HCT116 (cell line): Measurements from ENCODE around the gene PXMP4. TPM values are rescaled to one million over a fixed set of nuclear protein-coding genes. Genes with fewer than 3 reads are reported as not detected.

Experiments
- ATAC-seq: fragments of 200-7000 bp; cut with Tn5 transposase; 2 replicates; pipeline ENCODE4 v1.9.1; 2020; ENCODE audit warnings: mild to moderate bottlenecking, moderate library complexity
- BruUV-seq: library from RNA; stranded (reverse); fragments of 400-500 nt; replicated peaks from 2 replicates; lab custom pipeline; 2021; lab: Mats Ljungman, UMichigan
- CTCF ChIA-PET: fragments of 300-600 bp; sonication (Branson Sonifier 250); formaldehyde crosslinking; loops from one replicate; lab custom pipeline; 2021; ENCODE audit warnings: antibody characterized with exemption; lab: Charles Lee
- POLR2A ChIA-PET: fragments of 300-600, 350-600 bp; sonication (Branson Sonifier 250); formaldehyde crosslinking; loops from one replicate; lab custom pipeline; 2021; ENCODE audit warnings: antibody characterized with exemption; lab: Charles Lee
- RAD21 ChIA-PET, 2 experiments: fragments of 300-600 bp; sonication (Branson Sonifier 250); formaldehyde crosslinking; loops; one replicate each; lab custom pipeline; 2023; ENCODE audit warnings: low total read pairs in 2 of 2; ENCODE audit not compliant: uncharacterized antibody in 2 of 2, unreplicated experiment in 2 of 2, low non-redundant PET in 1 of 2; lab: Charles Lee
- DNase-seq: peaks from one replicate; pipeline ENCODE4 v3.0.0-alpha.2; 2010; ENCODE audit warnings: low read depth, low spot score
- H2AFZ ChIP-seq: fragments of 200-600 bp; shearing (Covaris generic), sonication (generic); 2 replicates; pipeline ENCODE4 v1.6.1; 2017; ENCODE audit warnings: low read depth, mixed run types, mixed read lengths, antibody characterized with exemption, low read length; ENCODE audit not compliant: poor library complexity, severe bottlenecking
- H3K27ac ChIP-seq: 2 replicates; pipeline ENCODE4 v1.5.1; 2012; ENCODE audit warnings: low read depth, low read length
- H3K27me3 ChIP-seq: fragments of 200-600 bp; sonication (generic); 2 replicates; pipeline ENCODE4 v1.6.1; 2016; ENCODE audit warnings: mixed run types, low read length, mixed read lengths; ENCODE audit not compliant: insufficient read depth
- H3K36me3 ChIP-seq, 2 experiments: fragments of 200-500 bp in 1 of 2; fragments of 200-600 bp in 1 of 2; sonication (Bioruptor generic) in 1 of 2; sonication (generic) in 1 of 2; 2 replicates each; pipeline versions ENCODE4 v1.5.1 to v1.6.1; 2014 to 2016; ENCODE audit warnings: low read length in 2 of 2, inconsistent platforms in 1 of 2, mixed read lengths in 1 of 2, mixed run types in 1 of 2; ENCODE audit not compliant: insufficient read depth in 2 of 2, control insufficient read depth in 1 of 2
- H3K4me1 ChIP-seq, 2 experiments: fragments of 200-600 bp in 1 of 2; sonication (generic) in 1 of 2; 2 replicates each; pipeline versions ENCODE4 v1.5.1 to v1.6.1; 2012 to 2017; ENCODE audit warnings: low read length in 2 of 2, inconsistent platforms in 1 of 2, mild to moderate bottlenecking in 1 of 2, mixed read lengths in 1 of 2, mixed run types in 1 of 2, moderate library complexity in 1 of 2; ENCODE audit not compliant: insufficient read depth in 2 of 2, control insufficient read depth in 1 of 2
- H3K4me2 ChIP-seq: fragments of 200-600 bp; sonication (generic); 2 replicates; pipeline ENCODE4 v1.6.1; 2017; ENCODE audit warnings: mixed run types, low read length, mixed read lengths
- H3K4me3 ChIP-seq, 2 experiments: fragments of 200-600 bp in 1 of 2; sonication (generic) in 1 of 2; replicated peaks in 1 of 2; 2 replicates each; pipeline ENCODE4 v1.5.1; 2011 to 2016; ENCODE audit warnings: low read length in 2 of 2, control low read depth in 1 of 2, low read depth in 1 of 2, mild to moderate bottlenecking in 1 of 2, mixed read lengths in 1 of 2, mixed run types in 1 of 2
- H3K79me2 ChIP-seq: fragments of 200-600 bp; sonication (generic); 2 replicates; pipeline ENCODE4 v1.6.1; 2017; ENCODE audit warnings: mild to moderate bottlenecking, mixed run types, low read length, moderate library complexity, mixed read lengths; ENCODE audit not compliant: insufficient read depth
- H3K9ac ChIP-seq: fragments of 200-600 bp; sonication (generic); 2 replicates; pipeline ENCODE4 v1.6.1; 2016; ENCODE audit warnings: low read length, mixed read lengths
- H3K9me2 ChIP-seq: fragments of 200-600 bp; sonication (generic), shearing (Covaris generic); 2 replicates; pipeline ENCODE4 v1.6.1; 2017; ENCODE audit warnings: mixed run types, mild to moderate bottlenecking, moderate library complexity; ENCODE audit not compliant: insufficient read depth
- H3K9me3 ChIP-seq, 2 experiments: fragments of 200-500 bp in 1 of 2; fragments of 200-600 bp in 1 of 2; sonication (Bioruptor generic) in 1 of 2; sonication (generic) in 1 of 2; 2 replicates each; pipeline ENCODE4 v1.6.1; 2014 to 2017; ENCODE audit warnings: low read length in 2 of 2, mixed read lengths in 2 of 2, inconsistent platforms in 1 of 2, low read depth in 1 of 2, mild to moderate bottlenecking in 1 of 2, mixed run types in 1 of 2, moderate library complexity in 1 of 2; ENCODE audit not compliant: control insufficient read depth in 1 of 2, insufficient read depth in 1 of 2
- H4K20me1 ChIP-seq: fragments of 200-600 bp; sonication (generic), shearing (Covaris generic); 2 replicates; pipeline ENCODE4 v1.6.1; 2017; ENCODE audit warnings: mixed run types, mild to moderate bottlenecking, moderate library complexity; ENCODE audit not compliant: insufficient read depth
- CBX3 ChIP-seq: IDR thresholded peaks from 2 replicates; pipeline ENCODE4 v1.6.1; 2012; ENCODE audit warnings: low read depth
- CEBPB ChIP-seq: IDR thresholded peaks from 2 replicates; pipeline ENCODE4 v1.6.1; 2012; ENCODE audit warnings: low read depth
- ELF1 ChIP-seq: IDR thresholded peaks from 2 replicates; pipeline ENCODE4 v1.6.1; 2012; ENCODE audit warnings: low read depth, borderline replicate concordance
- EZH2 ChIP-seq: fragments of 200-600 bp; sonication (generic); IDR thresholded peaks from 2 replicates; pipeline ENCODE4 v1.6.1; 2017; ENCODE audit warnings: antibody characterized with exemption, mixed run types
- EZH2phosphoT487 ChIP-seq: fragments of 200-600 bp; IDR thresholded peaks from 2 replicates; pipeline ENCODE4 v1.6.1; 2018; ENCODE audit warnings: antibody characterized with exemption, borderline replicate concordance
- FOSL1 ChIP-seq: IDR thresholded peaks from 2 replicates; pipeline ENCODE4 v1.6.1; 2012; ENCODE audit warnings: low read depth
- MAX ChIP-seq: IDR thresholded peaks from 2 replicates; pipeline ENCODE4 v1.6.1; 2012
- POLR2A ChIP-seq: IDR thresholded peaks from 2 replicates; pipeline ENCODE4 v1.7.0; 2011; ENCODE audit warnings: borderline replicate concordance; ENCODE audit not compliant: insufficient read depth, insufficient read length; ENCODE audit errors: extremely low read depth
- POLR2AphosphoS5 ChIP-seq: IDR thresholded peaks from 2 replicates; pipeline ENCODE4 v1.6.1; 2011; ENCODE audit warnings: mild to moderate bottlenecking, low read depth, low read length, moderate library complexity
- SIN3A ChIP-seq: IDR thresholded peaks from 2 replicates; pipeline ENCODE4 v1.6.1; 2012; ENCODE audit warnings: low read depth
- SRF ChIP-seq: IDR thresholded peaks from 2 replicates; pipeline ENCODE4 v1.6.1; 2012; ENCODE audit warnings: low read depth
- TCF7L2 ChIP-seq: IDR thresholded peaks from 2 replicates; pipeline ENCODE4 v1.7.0; 2011; ENCODE audit warnings: borderline replicate concordance, inconsistent platforms; ENCODE audit not compliant: insufficient read depth, insufficient read length; ENCODE audit errors: extremely low read depth
- YY1 ChIP-seq: IDR thresholded peaks from 2 replicates; pipeline ENCODE4 v1.6.1; 2011; ENCODE audit warnings: low read length, low read depth, moderate library complexity, mild to moderate bottlenecking; ENCODE audit not compliant: insufficient replicate concordance; ENCODE audit errors: extremely low read depth
- ZFX ChIP-seq: fragments of 450-650 bp; IDR thresholded peaks from 2 replicates; pipeline ENCODE4 v1.6.1; 2017
- ZNF274 ChIP-seq: fragments of 200-500 bp; sonication (Bioruptor generic); IDR thresholded peaks from 2 replicates; pipeline ENCODE4 v1.6.1; 2014; ENCODE audit warnings: mild to moderate bottlenecking, low read depth, low read length, inconsistent platforms
- intact Hi-C: fragments of 100-400 bp; cut with micrococcal nuclease; formaldehyde crosslinking; loops from 2 replicates; pipeline ENCODE4 v1.10.0; 2022
- total RNA-seq: library from RNA; stranded (reverse); gene quantifications from one replicate; pipeline ENCODE4 v1.2.1, GENCODE V29; 2021; ENCODE audit not compliant: unreplicated experiment
- TF ChIP-seq, protein P1 (sequence below): IDR thresholded peaks from 2 replicates; pipeline ENCODE4 v1.6.1; 2011; ENCODE audit warnings: mild to moderate bottlenecking, low read length, moderate library complexity; ENCODE audit not compliant: insufficient replicate concordance; ENCODE audit errors: extremely low read depth
- TF ChIP-seq, protein P2 (sequence below): IDR thresholded peaks from 2 replicates; pipeline ENCODE4 v1.6.1; 2012
- TF ChIP-seq, protein P3 (sequence below): IDR thresholded peaks from 2 replicates; pipeline ENCODE4 v1.6.1; 2012; ENCODE audit warnings: low read depth
- TF ChIP-seq, protein P4 (sequence below), 3 experiments: fragments of 200-600 bp in 1 of 3; sonication (generic) in 1 of 3; IDR thresholded peaks in 2 of 3; conservative IDR thresholded peaks in 1 of 3; 2 replicates each; pipeline ENCODE4 v1.5.1; 2012 to 2017; ENCODE audit warnings: low read depth in 2 of 3, low read length in 2 of 3, antibody characterized with exemption in 1 of 3, borderline replicate concordance in 1 of 3, control low read depth in 1 of 3, mild to moderate bottlenecking in 1 of 3, mixed read lengths in 1 of 3, mixed run types in 1 of 3, moderate library complexity in 1 of 3; ENCODE audit not compliant: insufficient read depth in 1 of 3

PXMP4 gene
- total RNA-seq, 1 experiment from 2014 or later, result 9.6 TPM

- Histone ChIP-seq H3K36me3 (peaks cover 0 to 3% of the 10 kb centered on the region in 2 experiments; a peak in 1 of 4 replicates), H3K4me3 (no peak overlapping the region), H4K20me1 (no peaks in the 10 kb centered on the region), H3K79me2 (peaks cover 6% of the 10 kb centered on the region; the same call in 1 of the 2 replicates), H3K27ac (no peak overlapping the region), H3K9me3 (no peaks in the 10 kb centered on the region), H3K9ac (no peak overlapping the region), H2AFZ (no peak overlapping the region), H3K27me3 (no peaks in the 10 kb centered on the region), H3K4me2 (no peak overlapping the region), H3K4me1 (peaks cover 9 to 22% of the 10 kb centered on the region in 2 experiments)
- CTCF ChIA-PET, result no interaction called here
- intact Hi-C loops, result no loop called here
- DNase-seq (no peak), ATAC-seq (no peak)
- POLR2A ChIA-PET, result no interaction called here
- no TSS peak for BruUV-seq
- RAD21 ChIA-PET, result interaction anchor here in 1 of 2 experiments (0.6 kb wide), 1 partner anchor 217 kb away, joined by 5 read pairs; the partner anchor contains the start of gene SNTA1
- TF ChIP-seq MAX (no peak), POLR2A (no peak), ZNF274 (no peak), ELF1 (no peak), SIN3A (no peak), EZH2 (no peak), TCF7L2 (no peak), ZFX (no peak), POLR2AphosphoS5 (no peak), SRF (no peak), YY1 (no peak), CBX3 (no peak), FOSL1 (no peak), CEBPB (no peak), EZH2phosphoT487 (no peak)
- TF ChIP-seq, protein P1, sequence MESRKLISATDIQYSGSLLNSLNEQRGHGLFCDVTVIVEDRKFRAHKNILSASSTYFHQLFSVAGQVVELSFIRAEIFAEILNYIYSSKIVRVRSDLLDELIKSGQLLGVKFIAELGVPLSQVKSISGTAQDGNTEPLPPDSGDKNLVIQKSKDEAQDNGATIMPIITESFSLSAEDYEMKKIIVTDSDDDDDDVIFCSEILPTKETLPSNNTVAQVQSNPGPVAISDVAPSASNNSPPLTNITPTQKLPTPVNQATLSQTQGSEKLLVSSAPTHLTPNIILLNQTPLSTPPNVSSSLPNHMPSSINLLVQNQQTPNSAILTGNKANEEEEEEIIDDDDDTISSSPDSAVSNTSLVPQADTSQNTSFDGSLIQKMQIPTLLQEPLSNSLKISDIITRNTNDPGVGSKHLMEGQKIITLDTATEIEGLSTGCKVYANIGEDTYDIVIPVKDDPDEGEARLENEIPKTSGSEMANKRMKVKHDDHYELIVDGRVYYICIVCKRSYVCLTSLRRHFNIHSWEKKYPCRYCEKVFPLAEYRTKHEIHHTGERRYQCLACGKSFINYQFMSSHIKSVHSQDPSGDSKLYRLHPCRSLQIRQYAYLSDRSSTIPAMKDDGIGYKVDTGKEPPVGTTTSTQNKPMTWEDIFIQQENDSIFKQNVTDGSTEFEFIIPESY, result no peak
- TF ChIP-seq, protein P2, sequence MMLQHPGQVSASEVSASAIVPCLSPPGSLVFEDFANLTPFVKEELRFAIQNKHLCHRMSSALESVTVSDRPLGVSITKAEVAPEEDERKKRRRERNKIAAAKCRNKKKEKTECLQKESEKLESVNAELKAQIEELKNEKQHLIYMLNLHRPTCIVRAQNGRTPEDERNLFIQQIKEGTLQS, result no peak
- TF ChIP-seq, protein P3, sequence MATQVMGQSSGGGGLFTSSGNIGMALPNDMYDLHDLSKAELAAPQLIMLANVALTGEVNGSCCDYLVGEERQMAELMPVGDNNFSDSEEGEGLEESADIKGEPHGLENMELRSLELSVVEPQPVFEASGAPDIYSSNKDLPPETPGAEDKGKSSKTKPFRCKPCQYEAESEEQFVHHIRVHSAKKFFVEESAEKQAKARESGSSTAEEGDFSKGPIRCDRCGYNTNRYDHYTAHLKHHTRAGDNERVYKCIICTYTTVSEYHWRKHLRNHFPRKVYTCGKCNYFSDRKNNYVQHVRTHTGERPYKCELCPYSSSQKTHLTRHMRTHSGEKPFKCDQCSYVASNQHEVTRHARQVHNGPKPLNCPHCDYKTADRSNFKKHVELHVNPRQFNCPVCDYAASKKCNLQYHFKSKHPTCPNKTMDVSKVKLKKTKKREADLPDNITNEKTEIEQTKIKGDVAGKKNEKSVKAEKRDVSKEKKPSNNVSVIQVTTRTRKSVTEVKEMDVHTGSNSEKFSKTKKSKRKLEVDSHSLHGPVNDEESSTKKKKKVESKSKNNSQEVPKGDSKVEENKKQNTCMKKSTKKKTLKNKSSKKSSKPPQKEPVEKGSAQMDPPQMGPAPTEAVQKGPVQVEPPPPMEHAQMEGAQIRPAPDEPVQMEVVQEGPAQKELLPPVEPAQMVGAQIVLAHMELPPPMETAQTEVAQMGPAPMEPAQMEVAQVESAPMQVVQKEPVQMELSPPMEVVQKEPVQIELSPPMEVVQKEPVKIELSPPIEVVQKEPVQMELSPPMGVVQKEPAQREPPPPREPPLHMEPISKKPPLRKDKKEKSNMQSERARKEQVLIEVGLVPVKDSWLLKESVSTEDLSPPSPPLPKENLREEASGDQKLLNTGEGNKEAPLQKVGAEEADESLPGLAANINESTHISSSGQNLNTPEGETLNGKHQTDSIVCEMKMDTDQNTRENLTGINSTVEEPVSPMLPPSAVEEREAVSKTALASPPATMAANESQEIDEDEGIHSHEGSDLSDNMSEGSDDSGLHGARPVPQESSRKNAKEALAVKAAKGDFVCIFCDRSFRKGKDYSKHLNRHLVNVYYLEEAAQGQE, result no peak
- TF ChIP-seq, protein P4, sequence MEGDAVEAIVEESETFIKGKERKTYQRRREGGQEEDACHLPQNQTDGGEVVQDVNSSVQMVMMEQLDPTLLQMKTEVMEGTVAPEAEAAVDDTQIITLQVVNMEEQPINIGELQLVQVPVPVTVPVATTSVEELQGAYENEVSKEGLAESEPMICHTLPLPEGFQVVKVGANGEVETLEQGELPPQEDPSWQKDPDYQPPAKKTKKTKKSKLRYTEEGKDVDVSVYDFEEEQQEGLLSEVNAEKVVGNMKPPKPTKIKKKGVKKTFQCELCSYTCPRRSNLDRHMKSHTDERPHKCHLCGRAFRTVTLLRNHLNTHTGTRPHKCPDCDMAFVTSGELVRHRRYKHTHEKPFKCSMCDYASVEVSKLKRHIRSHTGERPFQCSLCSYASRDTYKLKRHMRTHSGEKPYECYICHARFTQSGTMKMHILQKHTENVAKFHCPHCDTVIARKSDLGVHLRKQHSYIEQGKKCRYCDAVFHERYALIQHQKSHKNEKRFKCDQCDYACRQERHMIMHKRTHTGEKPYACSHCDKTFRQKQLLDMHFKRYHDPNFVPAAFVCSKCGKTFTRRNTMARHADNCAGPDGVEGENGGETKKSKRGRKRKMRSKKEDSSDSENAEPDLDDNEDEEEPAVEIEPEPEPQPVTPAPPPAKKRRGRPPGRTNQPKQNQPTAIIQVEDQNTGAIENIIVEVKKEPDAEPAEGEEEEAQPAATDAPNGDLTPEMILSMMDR (IDR thresholded peaks at IDR 0.05 in 2 of 3, conservative IDR thresholded peaks at IDR 0.05 in 1 of 3; ENCODE audit: borderline replicate concordance in 1 of 3, insufficient read depth in 1 of 3, low read depth in 2 of 3, low read length in 2 of 3), result no peak
- TF ChIP-seq, all 23 proteins: peak for 0
- H3K9me2 ChIP-seq, result no peaks in the 10 kb centered on the region
Observed at GRCh38 chr20:33660685-33661058, 59.4 kb downstream of the PXMP4 start.
